Daoy (cell line): ENCODE measurements around the gene ETV6. TPM values are rescaled to one million over a fixed set of nuclear protein-coding genes. Genes with fewer than 3 reads are reported as not detected.
A peak's percentile ranks its signal among the peaks of the same experiment; 100 is the strongest.

Experiments used
- DNase-seq: peaks from one replicate; pipeline ENCODE4 v3.0.0-alpha.2; 2015; ENCODE audit warnings: low read depth
- total RNA-seq: library from RNA; depleted of rRNA; stranded (reverse); fragments of >200 nt; shearing (Covaris generic); gene quantifications from 2 replicates; pipeline ENCODE4 v1.2.3, GENCODE V29; 2014

The ETV6 gene
- total RNA-seq, 1 experiment from 2014 or later, result 4.3 TPM

DNA sequence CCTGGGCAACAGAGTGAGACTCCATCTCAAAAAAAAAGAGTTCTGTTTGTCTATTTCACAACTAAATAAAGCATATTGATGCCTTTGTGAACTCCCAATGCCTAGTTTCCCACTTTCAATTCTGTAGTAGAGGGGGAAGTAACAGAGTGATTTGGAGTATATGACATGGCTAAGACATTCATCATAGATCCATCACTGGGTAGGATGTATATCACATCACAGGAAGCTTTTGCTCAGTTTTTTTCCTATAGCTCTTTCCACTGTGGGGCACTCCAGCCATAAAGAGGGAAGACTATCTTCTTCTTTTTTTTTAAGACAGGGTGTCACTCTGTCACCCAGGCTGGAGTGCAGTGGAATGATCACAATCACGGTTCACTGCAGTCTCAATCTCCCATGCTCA is 267.3 kb downstream of the ETV6 start:
- no peak for DNase-seq

DNA sequence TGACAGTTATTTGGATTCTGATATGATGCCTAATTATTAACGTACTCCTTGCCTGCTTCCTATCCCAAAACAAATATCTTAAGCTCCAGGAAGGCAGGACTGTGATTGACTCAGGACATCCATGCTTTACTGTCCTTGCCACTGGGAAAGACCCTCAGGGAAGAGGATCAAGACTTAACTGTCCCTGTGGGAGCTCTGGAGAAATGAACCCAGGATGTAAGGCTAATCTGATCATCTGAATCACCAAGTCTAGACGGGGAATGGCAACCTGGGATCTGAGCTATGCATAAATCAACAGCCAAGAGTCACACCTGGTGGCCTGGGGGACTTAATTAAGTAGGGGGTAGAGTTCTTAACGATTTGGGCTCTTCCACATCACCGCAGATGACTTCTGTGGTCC is 268.0 kb downstream of the ETV6 start:
- DNase-seq, result no peak

GRCh38 chr12:11920231-11920630 is 270.8 kb downstream of the ETV6 start:
- DNase-seq, result no peak

GRCh38 chr12:11922361-11922760 is 272.9 kb downstream of the ETV6 start:
- no peak for DNase-seq

- no peak for DNase-seq
Measured at GRCh38 chr12:11923067-11923466, 273.6 kb downstream of the ETV6 start.

GRCh38 chr12:11927286-11927935 is 277.9 kb downstream of the ETV6 start:
- DNase-seq, result no peak

DNA sequence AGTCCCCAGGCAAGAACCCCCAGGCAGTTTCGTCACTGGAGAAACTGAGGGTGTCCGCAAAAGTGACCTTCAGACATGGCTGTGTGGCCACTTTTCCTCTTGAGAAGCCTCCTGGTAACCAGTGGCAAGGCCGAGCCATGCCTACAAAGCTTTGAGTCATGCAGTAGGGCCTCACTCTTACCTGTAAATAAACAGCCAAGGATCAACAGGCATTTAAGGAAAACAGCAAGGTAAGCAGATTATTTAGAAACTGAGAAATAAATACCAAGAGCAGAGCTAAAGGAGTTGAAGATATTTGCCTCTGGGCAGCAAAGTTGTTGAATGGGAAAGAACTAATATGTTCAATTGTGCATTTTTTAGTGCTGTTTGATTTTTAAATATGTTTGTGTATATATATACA is 280.2 kb downstream of the ETV6 start:
- DNase-seq, result no peak

GRCh38 chr12:11939223-11939622 is 289.7 kb downstream of the ETV6 start:
- DNase-seq, result no peak

DNA sequence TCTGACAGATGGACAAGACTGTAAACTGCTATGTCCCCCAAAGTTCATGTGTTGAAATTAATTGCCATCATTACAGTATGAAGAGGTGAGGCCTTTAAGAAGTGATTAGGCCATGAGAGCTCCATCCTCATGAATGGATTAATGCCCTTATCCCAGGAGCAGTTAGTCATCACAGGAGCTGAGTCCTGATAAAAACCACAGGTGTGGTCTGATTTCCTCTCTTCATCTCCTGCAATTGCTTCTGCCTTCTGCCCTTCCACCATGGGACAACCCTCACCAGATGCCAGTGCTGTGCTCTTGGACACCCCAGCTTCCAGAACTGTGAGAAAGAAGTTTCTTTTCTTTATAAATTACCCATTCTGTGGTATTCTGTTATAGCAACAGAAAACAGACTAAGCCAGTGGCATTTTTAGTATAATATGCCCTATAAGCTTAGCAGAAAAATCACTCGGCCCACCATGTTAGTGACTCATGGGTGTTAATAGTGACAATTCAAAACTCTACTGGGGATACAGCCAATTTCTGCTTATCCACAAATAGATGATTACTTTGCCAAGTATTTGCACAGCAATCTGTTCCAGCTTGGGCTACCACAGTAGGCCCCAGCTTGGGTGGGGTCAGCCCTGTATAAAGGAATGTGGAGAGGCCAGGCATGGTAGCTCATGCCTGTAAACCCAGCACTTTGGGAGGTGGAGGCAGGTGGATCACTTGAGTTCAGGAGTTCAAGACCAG is 292.3 kb downstream of the ETV6 start:
- DNase-seq, result peak; percentile 58

GRCh38 chr12:11943919-11944700 is 294.6 kb downstream of the ETV6 start:
- no peak for DNase-seq
